Cardiac muscle cell (in vitro differentiated cells and primary cell): ENCODE results near the gene NTPCR. TPM values are rescaled to one million over a fixed set of nuclear protein-coding genes. Genes with fewer than 3 reads are reported as not detected.
A peak's percentile ranks its signal among the peaks of the same experiment; 100 is the strongest.

Experiments
- DNase-seq, 2 donors: peaks; one replicate each; pipeline versions ENCODE4 v3.0.0 to v3.0.0-alpha.2; 2010 to 2017; ENCODE audit warnings: low read depth in 1 of 2, low spot score in 1 of 2
- H3K27ac ChIP-seq: fragments of 200-600 bp; sonication (generic); 2 replicates; pipeline ENCODE4 v1.5.1; 2016
- H3K27me3 ChIP-seq: fragments of 200-600 bp; sonication (generic); 2 replicates; pipeline ENCODE4 v1.6.0; 2016; ENCODE audit warnings: control low read depth
- H3K36me3 ChIP-seq: fragments of 200-600 bp; sonication (generic); 2 replicates; pipeline ENCODE4 v1.5.1; 2016; ENCODE audit warnings: control low read depth
- H3K4me1 ChIP-seq: fragments of 200-600 bp; sonication (generic); 2 replicates; pipeline ENCODE4 v1.8.1; 2017; ENCODE audit warnings: low read depth, mild to moderate bottlenecking, mixed run types
- H3K4me3 ChIP-seq: fragments of 200-600 bp; sonication (generic); 2 replicates; pipeline ENCODE4 v1.5.1; 2016; ENCODE audit warnings: mild to moderate bottlenecking
- H3K9me3 ChIP-seq: fragments of 200-600 bp; sonication (generic); 2 replicates; pipeline ENCODE4 v1.5.1; 2017; ENCODE audit warnings: low read depth, mild to moderate bottlenecking, control low read depth
- CTCF ChIP-seq: IDR thresholded peaks from 2 replicates; pipeline ENCODE4 v1.5.1; 2012; ENCODE audit warnings: low read depth, mild to moderate bottlenecking, low read length
- polyA plus RNA-seq: library from polyadenylated mRNA; unstranded; fragments of >200 nt; fragmentation: Nextera tagmentation; extraction: Ambion mirVana; gene quantifications from 2 replicates; pipeline ENCODE4 v1.2.1, GENCODE V29; 2016
- total RNA-seq: library from RNA; depleted of rRNA; stranded (reverse); fragments of >200 nt; gene quantifications from 2 replicates; pipeline ENCODE4 v1.2.3, GENCODE V29; 2016

NTPCR gene
- total and polyA plus RNA-seq, 2 experiments from 2014 or later, result 37.5 to 154 TPM

- DNase-seq, result no peak
- no peaks in the 10 kb centered on the region for H3K36me3 ChIP-seq
- H3K27me3 ChIP-seq, result no peaks in the 10 kb centered on the region
- H3K9me3 ChIP-seq, result no peaks in the 10 kb centered on the region
- no peak overlapping the region for H3K4me3 ChIP-seq
- no peak overlapping the region for H3K27ac ChIP-seq
- no peak for TF ChIP-seq CTCF
- H3K4me1 ChIP-seq, result no peaks in the 10 kb centered on the region
Measured at GRCh38 chr1:233012021-233012420, 61.6 kb downstream of the NTPCR start.

DNA sequence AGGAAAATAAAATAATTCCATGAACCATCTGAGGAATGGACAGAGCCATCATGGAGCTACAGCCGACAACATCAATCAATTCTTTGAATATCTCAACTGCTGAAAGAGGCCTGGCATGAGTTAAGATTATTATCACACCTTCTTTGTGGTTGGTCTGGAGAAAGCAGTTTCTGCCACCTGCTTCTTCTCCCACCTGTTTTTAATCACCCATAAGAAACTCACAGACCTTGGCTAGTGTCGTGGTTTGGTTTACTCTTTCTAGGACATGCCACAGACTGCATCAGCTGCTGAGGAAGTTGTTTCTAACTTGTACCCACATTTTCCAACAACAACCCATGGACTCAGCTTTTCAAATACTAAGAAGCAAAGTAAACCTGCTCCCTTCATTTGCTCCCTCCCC lies 65.6 kb downstream of the NTPCR start:
- TF ChIP-seq CTCF, result no peak
- H3K4me1 ChIP-seq, result peaks cover 16% of the 10 kb centered on the region
- H3K4me3 ChIP-seq, result no peak overlapping the region
- no peaks in the 10 kb centered on the region for H3K36me3 ChIP-seq
- DNase-seq, result no peak
- H3K9me3 ChIP-seq, result no peaks in the 10 kb centered on the region
- no peak overlapping the region for H3K27ac ChIP-seq
- no peaks in the 10 kb centered on the region for H3K27me3 ChIP-seq

DNA sequence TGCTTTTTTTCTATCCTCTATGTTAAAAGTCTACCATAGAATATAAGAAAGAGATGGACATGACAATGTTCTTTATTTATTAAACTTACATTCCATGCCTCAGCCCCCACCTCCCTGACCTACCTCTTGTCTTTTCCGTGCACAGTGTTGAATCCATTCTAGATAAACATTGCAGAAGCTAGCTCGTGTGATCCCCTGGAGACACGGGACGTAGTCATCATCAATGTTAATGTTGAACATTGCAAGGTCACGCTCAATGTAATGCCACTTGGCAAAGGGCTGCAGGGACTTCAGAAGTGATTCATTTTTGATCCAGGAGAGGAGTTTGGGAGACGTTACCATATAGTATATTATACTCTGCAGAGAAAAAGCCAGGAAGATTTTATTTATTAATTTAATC lies 66.4 kb downstream of the NTPCR start:
- no peak overlapping the region for H3K27ac ChIP-seq
- no peaks in the 10 kb centered on the region for H3K9me3 ChIP-seq
- no peak for DNase-seq
- no peak overlapping the region for H3K4me3 ChIP-seq
- no peaks in the 10 kb centered on the region for H3K36me3 ChIP-seq
- TF ChIP-seq CTCF, result no peak
- peaks cover 19% of the 10 kb centered on the region for H3K4me1 ChIP-seq
- H3K27me3 ChIP-seq, result no peaks in the 10 kb centered on the region

GRCh38 chr1:233019083-233019482 lies 68.7 kb downstream of the NTPCR start:
- Histone ChIP-seq H3K27me3 (no peaks in the 10 kb centered on the region), H3K27ac (no peak overlapping the region), H3K9me3 (no peaks in the 10 kb centered on the region), H3K4me3 (no peak overlapping the region), H3K36me3 (no peaks in the 10 kb centered on the region), H3K4me1 (peaks cover 19% of the 10 kb centered on the region)
- DNase-seq, result no peak
- TF ChIP-seq CTCF, result no peak

DNA sequence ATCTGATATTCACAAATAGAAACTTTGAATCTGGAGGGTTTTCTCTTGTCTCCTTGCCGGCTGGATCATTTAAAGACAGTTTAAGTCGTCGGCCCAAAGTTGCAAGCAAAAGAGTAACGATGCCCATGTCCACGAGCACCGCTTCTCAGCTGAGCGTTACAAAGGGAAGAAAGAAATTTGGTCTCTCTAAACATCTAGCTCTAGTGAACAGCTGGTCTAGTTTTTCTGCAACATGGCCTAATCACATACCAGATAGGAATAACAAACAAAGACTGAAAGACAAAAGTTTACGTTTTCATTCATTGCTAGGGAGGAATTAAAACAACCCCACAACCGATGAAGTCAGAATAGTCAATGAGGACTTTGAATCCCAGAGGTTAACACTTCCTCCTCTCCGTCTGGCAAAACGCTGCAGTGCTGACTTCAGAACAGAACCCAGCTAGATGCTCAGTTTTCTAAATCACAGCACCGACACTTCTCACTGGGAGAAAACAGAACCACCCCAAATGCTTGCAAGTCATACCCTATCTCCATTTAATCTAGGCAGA lies 69.4 kb downstream of the NTPCR start:
- peak overlapping the region; percentile 24 for H3K27ac ChIP-seq
- no peaks in the 10 kb centered on the region for H3K9me3 ChIP-seq
- DNase-seq, result no peak
- no peak for TF ChIP-seq CTCF
- no peak overlapping the region for H3K4me3 ChIP-seq
- peaks cover 19% of the 10 kb centered on the region for H3K4me1 ChIP-seq
- no peaks in the 10 kb centered on the region for H3K36me3 ChIP-seq
- no peaks in the 10 kb centered on the region for H3K27me3 ChIP-seq

GRCh38 chr1:233020426-233020825 lies 70.0 kb downstream of the NTPCR start:
- H3K27me3 ChIP-seq, result no peaks in the 10 kb centered on the region
- no peak for TF ChIP-seq CTCF
- H3K4me1 ChIP-seq, result peaks cover 19% of the 10 kb centered on the region
- peak overlapping the region; percentile 24 for H3K27ac ChIP-seq
- no peaks in the 10 kb centered on the region for H3K9me3 ChIP-seq
- DNase-seq, result peak; percentile 40 to 69
- no peak overlapping the region for H3K4me3 ChIP-seq
- no peaks in the 10 kb centered on the region for H3K36me3 ChIP-seq
